ENCODE measurements around the gene HIVEP3.
A peak's percentile ranks its signal among the peaks of the same experiment; 100 is the strongest.

HIVEP3 gene

DNA sequence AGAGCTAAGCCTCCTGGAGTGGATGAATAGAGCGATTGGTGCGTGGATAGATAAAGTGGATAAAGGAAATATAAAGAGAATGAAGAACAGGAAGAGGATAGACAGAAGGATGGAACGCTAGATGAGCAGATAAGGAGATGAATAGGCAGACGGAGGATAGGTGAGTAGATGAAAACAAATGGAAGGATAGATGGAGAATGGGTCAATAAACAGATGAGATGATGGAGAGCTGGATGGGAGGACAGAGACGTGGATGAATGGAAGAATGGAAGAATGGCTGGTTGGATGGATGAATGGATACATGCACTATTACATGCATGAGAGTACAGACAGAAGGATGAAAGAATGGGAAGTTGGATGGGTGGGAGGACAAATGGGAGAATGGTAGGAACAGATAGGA is 399.1 kb downstream of the HIVEP3 start:
- DNase-seq (ENCODE audit: low read depth), result no peak
- TF ChIP-seq MYC (IDR thresholded peaks at IDR 0.05; ENCODE audit: low read depth, low read length) (no peak), POLR2A (IDR thresholded peaks at IDR 0.05; ENCODE audit: extremely low read depth, insufficient read length) (no peak), CTCF (IDR thresholded peaks at IDR 0.05; ENCODE audit: low read depth, low read length) (no peak)
- TF ChIP-seq, protein P1, sequence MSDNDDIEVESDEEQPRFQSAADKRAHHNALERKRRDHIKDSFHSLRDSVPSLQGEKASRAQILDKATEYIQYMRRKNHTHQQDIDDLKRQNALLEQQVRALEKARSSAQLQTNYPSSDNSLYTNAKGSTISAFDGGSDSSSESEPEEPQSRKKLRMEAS (IDR thresholded peaks at IDR 0.05; ENCODE audit: low read depth, low read length), result no peak
- no peak overlapping the region for H3K4me3 ChIP-seq (ENCODE audit: low read depth, low read length)

- no peak for DNase-seq (ENCODE audit: low read depth)
- TF ChIP-seq CTCF (IDR thresholded peaks at IDR 0.05; ENCODE audit: low read depth, low read length) (no peak), POLR2A (IDR thresholded peaks at IDR 0.05; ENCODE audit: extremely low read depth, insufficient read length) (no peak)
- H3K4me3 ChIP-seq (ENCODE audit: low read depth, low read length), result no peak overlapping the region
These were observed 400.3 kb downstream of the HIVEP3 start for GRCh38 chr1:41518471-41518870.

GRCh38 chr1:41517062-41517438 is 401.7 kb downstream of the HIVEP3 start:
- no peak for DNase-seq (ENCODE audit: low read depth)
- no peak overlapping the region for H3K4me3 ChIP-seq (ENCODE audit: low read depth, low read length)
- no peak for TF ChIP-seq POLR2A (IDR thresholded peaks at IDR 0.05; ENCODE audit: extremely low read depth, insufficient read length)
- TF ChIP-seq, protein P1 (IDR thresholded peaks at IDR 0.05; ENCODE audit: low read depth, low read length), result no peak
- no peak for TF ChIP-seq MYC (IDR thresholded peaks at IDR 0.05; ENCODE audit: low read depth, low read length)
- TF ChIP-seq CTCF (IDR thresholded peaks at IDR 0.05; ENCODE audit: low read depth, low read length), result no peak

DNA sequence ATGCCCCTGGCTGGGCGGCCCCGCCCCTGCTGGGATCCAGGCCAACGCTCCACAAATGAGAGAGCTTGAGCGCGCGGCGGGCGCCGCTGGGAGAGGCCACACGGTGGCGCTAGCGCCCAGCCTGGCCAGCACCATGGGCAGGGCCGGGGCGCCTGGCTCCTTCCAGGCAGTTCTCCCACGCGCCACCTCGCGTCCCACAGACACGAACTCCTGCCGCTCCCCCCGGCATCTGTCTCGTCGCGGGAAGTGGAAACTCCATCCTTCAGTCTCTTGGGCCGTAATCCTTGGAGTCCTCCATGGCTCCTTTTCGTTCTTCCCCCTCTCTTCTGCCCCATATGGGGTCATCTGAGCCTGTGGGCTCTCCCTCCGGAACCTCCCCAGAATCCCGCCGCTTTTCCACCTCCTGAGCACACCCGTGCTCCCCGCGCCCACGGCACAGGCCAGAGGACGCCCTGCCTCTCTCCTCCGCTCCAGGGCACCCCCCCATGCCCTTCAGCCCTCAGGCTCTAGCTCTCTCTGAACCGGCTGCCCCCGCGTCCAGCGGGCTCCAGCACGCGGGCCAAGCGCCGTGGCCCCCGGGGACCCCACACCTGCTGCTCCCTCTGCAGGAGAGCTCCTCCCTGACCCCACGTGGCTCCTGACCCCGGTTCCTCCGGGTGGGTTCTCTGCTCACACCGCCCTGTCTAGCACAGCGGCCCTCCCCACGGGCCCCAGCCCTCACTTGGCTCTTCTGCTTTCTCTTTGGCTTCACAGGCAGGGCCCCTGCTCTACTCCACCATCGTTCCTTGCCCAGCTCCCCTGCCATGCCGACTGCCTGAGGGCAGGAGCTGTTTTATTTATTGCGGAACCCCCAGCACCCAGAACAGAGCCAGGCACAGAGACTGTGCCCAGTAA is 402.3 kb downstream of the HIVEP3 start:
- H3K4me3 ChIP-seq (ENCODE audit: low read depth, low read length), result no peak overlapping the region
- TF ChIP-seq POLR2A (IDR thresholded peaks at IDR 0.05; ENCODE audit: extremely low read depth, insufficient read length) (no peak), CTCF (IDR thresholded peaks at IDR 0.05; ENCODE audit: low read depth, low read length) (peak; percentile 82)
- peak; percentile 71 for DNase-seq (ENCODE audit: low read depth)

DNA sequence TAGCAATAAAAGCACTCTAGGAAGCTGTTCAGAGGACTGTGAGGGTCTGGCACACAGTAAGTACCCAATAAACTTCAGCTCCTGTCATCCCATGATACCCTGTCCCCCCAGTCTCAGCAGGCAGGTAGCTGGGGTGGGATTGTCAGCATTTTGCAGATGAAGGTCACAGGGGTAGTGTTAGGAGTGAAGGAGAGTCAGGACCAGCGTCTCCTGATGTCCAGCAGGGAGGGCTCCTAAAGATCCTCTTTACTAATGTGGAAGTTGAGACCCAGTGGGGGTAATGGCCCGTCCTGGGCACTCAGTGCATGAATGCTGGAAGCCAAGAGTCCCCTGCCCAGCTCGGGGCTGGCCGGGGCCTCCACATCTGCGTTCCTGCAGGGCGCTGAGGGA is 402.9 kb downstream of the HIVEP3 start:
- DNase-seq (ENCODE audit: low read depth), result no peak
- H3K4me3 ChIP-seq (ENCODE audit: low read depth, low read length), result no peak overlapping the region
- TF ChIP-seq POLR2A (IDR thresholded peaks at IDR 0.05; ENCODE audit: extremely low read depth, insufficient read length), result no peak
- TF ChIP-seq CTCF (IDR thresholded peaks at IDR 0.05; ENCODE audit: low read depth, low read length), result no peak
- no peak for TF ChIP-seq MYC (IDR thresholded peaks at IDR 0.05; ENCODE audit: low read depth, low read length)
- TF ChIP-seq, protein P1 (IDR thresholded peaks at IDR 0.05; ENCODE audit: low read depth, low read length), result no peak
